ENCODE data around the gene GALR2. TPM values are rescaled to one million over a fixed set of nuclear protein-coding genes. Genes with fewer than 3 reads are reported as not detected.

The GALR2 gene
- polyA plus RNA-seq, 2 of the 4 experiments (the other 2 are of a cell fraction), result 0.32 to 0.44 TPM

GRCh38 chr17:76089680-76090516 lies 15.3 kb downstream of the GALR2 start:
- DNase-seq (ENCODE audit: low read depth in 1 of 2, low spot score in 1 of 2) (no peak), ATAC-seq (no peak), FAIRE-seq (no peak)
- Histone ChIP-seq H3K4me2 (no peak overlapping the region), H3K27ac (no peak overlapping the region), H3K9me3 (no peaks in the 10 kb centered on the region), H3K4me3 (no peak overlapping the region), H3K4me1 (no peaks in the 10 kb centered on the region)
- WGBS (ENCODE audit: missing lambda C conversion rate), result 93% methylated on average over 28 of the region's 32 CpGs
- TF ChIP-seq ATOH8 (CRISPR knock-in tag; IDR thresholded peaks at IDR 0.05; ENCODE audit: low read depth) (no peak), FOXS1 (CRISPR knock-in tag; IDR thresholded peaks at IDR 0.05) (no peak), BCL3 (IDR thresholded peaks at IDR 0.05) (no peak), CHD4 (IDR thresholded peaks at IDR 0.05; ENCODE audit: borderline replicate concordance) (no peak), PHF8 (IDR thresholded peaks at IDR 0.05; ENCODE audit: borderline replicate concordance, low read depth) (no peak), POLR2A (IDR thresholded peaks at IDR 0.05; ENCODE audit: low read length) (no peak), POLR2AphosphoS2 (conservative IDR thresholded peaks at IDR 0.05; ENCODE audit: low read length) (no peak), CTCF (IDR thresholded peaks at IDR 0.05) (no peak), ZNF302 (CRISPR knock-in tag; IDR thresholded peaks at IDR 0.05) (no peak), HES2 (IDR thresholded peaks at IDR 0.05) (no peak), KDM1A (IDR thresholded peaks at IDR 0.05; ENCODE audit: low read depth) (no peak), PBX3 (IDR thresholded peaks at IDR 0.05) (no peak), SMC3 (IDR thresholded peaks at IDR 0.05) (no peak), NFE2L2 (conservative IDR thresholded peaks at IDR 0.05; ENCODE audit: low read length) (no peak)
- ChIA-PET CTCF (interaction anchor here (0.7 to 1.5 kb wide), 6 partner anchors 13 to 200 kb away, joined by 3 to 5 read pairs (median 4); partner anchors contain the start of gene EXOC7), POLR2A (no interaction called here)

- no peak overlapping the region for H3K4me2 ChIP-seq
- ATAC-seq (no peak), DNase-seq (ENCODE audit: low read depth in 1 of 2, low spot score in 1 of 2) (no peak), FAIRE-seq (no peak)
- TF ChIP-seq BHLHE40 (IDR thresholded peaks at IDR 0.05; ENCODE audit: low read depth, low read length) (no peak), EHMT2 (IDR thresholded peaks at IDR 0.05; ENCODE audit: low read depth) (no peak), KDM5A (IDR thresholded peaks at IDR 0.05) (no peak), POLR2AphosphoS2 (conservative IDR thresholded peaks at IDR 0.05; ENCODE audit: low read length) (no peak)
- no peak overlapping the region for H3K4me3 ChIP-seq
- ChIA-PET POLR2A (no interaction called here), CTCF (interaction anchor here (1.5 kb wide), 1 partner anchor 189 kb away, joined by 4 read pairs; no protein-coding TSS in a partner anchor)
- WGBS (ENCODE audit: missing lambda C conversion rate), result 91% methylated on average over 16 of the region's 17 CpGs
- no peaks in the 10 kb centered on the region for H3K9me3 ChIP-seq
- H3K4me1 ChIP-seq, result no peaks in the 10 kb centered on the region
- H3K27ac ChIP-seq, result no peak overlapping the region
Observed at GRCh38 chr17:76090517-76091129, 16.0 kb downstream of the GALR2 start.

Data from A549 (cell line).